Gastrocnemius medialis (tissue), 4 donors: Measurements from ENCODE around the gene FGF14.

Experiments
- POLR2A ChIP-seq, 2 donors: fragments of 450-650 bp; IDR thresholded peaks; one replicate each; pipeline ENCODE4 v1.6.1; 2017; ENCODE audit warnings: antibody characterized with exemption in 2 of 2, mild to moderate bottlenecking in 2 of 2, moderate library complexity in 2 of 2
- TF ChIP-seq, protein P1 (sequence below), 5 experiments: fragments of 450-650 bp in 3 of 5; fragments of 200-600 bp in 2 of 5; sonication (generic) in 2 of 5; IDR thresholded peaks in 4 of 5; conservative IDR thresholded peaks in 1 of 5; 1 replicate in 4 of 5; 2 replicates in 1 of 5; pipeline ENCODE4 v1.5.1; 2016 to 2019; ENCODE audit warnings: antibody characterized with exemption in 5 of 5, mild to moderate bottlenecking in 3 of 5, moderate library complexity in 3 of 5

DNA sequence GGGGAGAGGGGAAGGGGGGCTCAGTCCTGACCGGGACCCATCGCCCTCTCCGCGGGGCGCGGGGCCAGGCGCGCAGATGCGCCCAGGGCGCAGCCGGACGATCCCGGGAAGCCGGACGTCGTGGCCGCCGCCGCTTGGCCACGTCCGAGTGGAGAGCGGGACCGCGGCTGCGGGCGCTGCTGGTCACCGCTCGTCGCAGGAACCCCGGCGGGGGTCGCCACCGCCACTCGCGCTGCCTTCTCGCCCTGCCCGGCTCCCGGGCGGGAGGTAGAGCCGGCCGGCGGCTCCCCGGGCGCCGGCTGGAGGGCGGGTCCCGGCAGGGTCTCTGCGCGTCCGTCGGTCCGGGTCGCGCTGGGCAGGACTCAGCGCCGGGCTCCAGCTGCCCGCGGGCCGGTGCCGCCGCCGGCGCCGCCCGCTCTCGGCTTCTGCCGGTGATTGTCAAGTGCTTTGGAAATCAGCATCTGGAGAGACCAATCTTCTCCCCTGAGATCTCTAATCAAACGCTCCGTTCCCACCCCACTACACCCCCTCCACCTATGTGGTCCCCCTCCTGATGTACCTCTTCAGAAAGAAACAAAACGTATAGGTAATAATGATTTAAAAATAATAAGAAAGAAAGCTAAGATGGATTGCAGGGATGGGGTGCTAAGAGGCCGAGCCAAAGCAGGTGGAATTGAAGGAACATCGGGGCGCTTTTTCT is 484.9 kb downstream of the FGF14 start:
- TF ChIP-seq, protein P1, sequence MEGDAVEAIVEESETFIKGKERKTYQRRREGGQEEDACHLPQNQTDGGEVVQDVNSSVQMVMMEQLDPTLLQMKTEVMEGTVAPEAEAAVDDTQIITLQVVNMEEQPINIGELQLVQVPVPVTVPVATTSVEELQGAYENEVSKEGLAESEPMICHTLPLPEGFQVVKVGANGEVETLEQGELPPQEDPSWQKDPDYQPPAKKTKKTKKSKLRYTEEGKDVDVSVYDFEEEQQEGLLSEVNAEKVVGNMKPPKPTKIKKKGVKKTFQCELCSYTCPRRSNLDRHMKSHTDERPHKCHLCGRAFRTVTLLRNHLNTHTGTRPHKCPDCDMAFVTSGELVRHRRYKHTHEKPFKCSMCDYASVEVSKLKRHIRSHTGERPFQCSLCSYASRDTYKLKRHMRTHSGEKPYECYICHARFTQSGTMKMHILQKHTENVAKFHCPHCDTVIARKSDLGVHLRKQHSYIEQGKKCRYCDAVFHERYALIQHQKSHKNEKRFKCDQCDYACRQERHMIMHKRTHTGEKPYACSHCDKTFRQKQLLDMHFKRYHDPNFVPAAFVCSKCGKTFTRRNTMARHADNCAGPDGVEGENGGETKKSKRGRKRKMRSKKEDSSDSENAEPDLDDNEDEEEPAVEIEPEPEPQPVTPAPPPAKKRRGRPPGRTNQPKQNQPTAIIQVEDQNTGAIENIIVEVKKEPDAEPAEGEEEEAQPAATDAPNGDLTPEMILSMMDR (IDR thresholded peaks at IDR 0.05 in 4 of 5, conservative IDR thresholded peaks at IDR 0.05 in 1 of 5): no peak
- no peak for TF ChIP-seq POLR2A (IDR thresholded peaks at IDR 0.05)
